HUDEP-2 (cell line): ENCODE data around the gene CNTN1.

ENCODE experiments used
- DNase-seq, 76 experiments: peaks; one replicate each; lab custom pipeline; 2025; ENCODE audit not compliant: unreplicated experiment in 76 of 76; lab: John Stamatoyannopoulos, UW

CNTN1 gene

GRCh38 chr12:40833818-40834217 lies 141.6 kb downstream of the CNTN1 start:
- no peak for DNase-seq

- DNase-seq, result no peak
Observed at GRCh38 chr12:40834321-40834720, 142.1 kb downstream of the CNTN1 start.

GRCh38 chr12:40837891-40838429 lies 145.7 kb downstream of the CNTN1 start:
- DNase-seq, result no peak

- no peak for DNase-seq
Observed at GRCh38 chr12:40843495-40843894, 151.3 kb downstream of the CNTN1 start.

GRCh38 chr12:40853221-40853620 lies 161.0 kb downstream of the CNTN1 start:
- no peak for DNase-seq

GRCh38 chr12:40854604-40855003 lies 162.4 kb downstream of the CNTN1 start:
- no peak for DNase-seq

- no peak for DNase-seq
Observed at GRCh38 chr12:40864891-40865290, 172.7 kb downstream of the CNTN1 start.

- DNase-seq, result no peak
Observed at GRCh38 chr12:40870981-40871380, 178.7 kb downstream of the CNTN1 start.

GRCh38 chr12:40874868-40875267 lies 182.6 kb downstream of the CNTN1 start:
- no peak for DNase-seq

- DNase-seq, result no peak
Observed at GRCh38 chr12:40889329-40889728, 197.1 kb downstream of the CNTN1 start.

- DNase-seq, result no peak
Observed at GRCh38 chr12:40892528-40892927, 200.3 kb downstream of the CNTN1 start.

- no peak for DNase-seq
Observed at GRCh38 chr12:40898505-40898904, 206.3 kb downstream of the CNTN1 start.

GRCh38 chr12:40903040-40903439 lies 210.8 kb downstream of the CNTN1 start:
- no peak for DNase-seq

- DNase-seq, result no peak
Observed at GRCh38 chr12:40907115-40907527, 214.9 kb downstream of the CNTN1 start.

GRCh38 chr12:40911676-40912075 lies 219.4 kb downstream of the CNTN1 start:
- no peak for DNase-seq

- no peak for DNase-seq
Observed at GRCh38 chr12:40915172-40915571, 222.9 kb downstream of the CNTN1 start.

GRCh38 chr12:40917561-40917960 lies 225.3 kb downstream of the CNTN1 start:
- no peak for DNase-seq

- peak in 4 of 76 experiments; percentile 1 to 6 (median 4) for DNase-seq
Observed at GRCh38 chr12:40921563-40922163, 229.4 kb downstream of the CNTN1 start.

- no peak for DNase-seq
Observed at GRCh38 chr12:40937891-40938290, 245.7 kb downstream of the CNTN1 start.

GRCh38 chr12:40942326-40942725 lies 250.1 kb downstream of the CNTN1 start:
- no peak for DNase-seq

- DNase-seq, result no peak
Observed at GRCh38 chr12:40945772-40946171, 253.5 kb downstream of the CNTN1 start.

- peak in 4 of 76 experiments; percentile 1 to 5 (median 3) for DNase-seq
Observed at GRCh38 chr12:40946612-40947194, 254.5 kb downstream of the CNTN1 start.
